Measurements from ENCODE around the gene CMPK1.
"Not testable (repeated sequence)": the region's sequence is repeated elsewhere in the genome, so short reads cannot be mapped to it uniquely, and the experiment has no call there.

Gene CMPK1, protein sequence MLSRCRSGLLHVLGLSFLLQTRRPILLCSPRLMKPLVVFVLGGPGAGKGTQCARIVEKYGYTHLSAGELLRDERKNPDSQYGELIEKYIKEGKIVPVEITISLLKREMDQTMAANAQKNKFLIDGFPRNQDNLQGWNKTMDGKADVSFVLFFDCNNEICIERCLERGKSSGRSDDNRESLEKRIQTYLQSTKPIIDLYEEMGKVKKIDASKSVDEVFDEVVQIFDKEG

DNA sequence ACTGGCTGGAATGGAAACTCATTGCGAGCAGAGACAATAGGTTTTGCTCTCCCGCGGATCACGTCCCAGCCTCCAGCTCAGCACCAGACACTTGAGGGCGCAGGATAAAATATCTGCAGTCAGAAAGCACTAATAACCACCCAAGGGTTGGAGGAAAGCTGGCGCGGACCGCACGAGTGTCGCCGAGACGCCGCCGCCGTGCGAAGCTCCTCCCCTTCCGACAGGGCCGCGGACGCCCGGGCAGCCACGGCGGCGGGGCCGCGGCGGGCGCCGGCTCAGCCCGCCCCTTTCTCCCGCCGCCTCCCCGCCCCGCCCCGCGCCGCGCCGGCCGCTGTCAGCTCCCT, at the start of gene CMPK1:
CMPK1 (plus strand) TSS at position 213 of the 344 bp plus-strand sequence. CDS start 156 bp downstream, outside the sequence.
- Histone ChIP-seq H3K9me3 (ENCODE audit: control insufficient read depth in 1 of 2, low read length in 2 of 2) (no peaks in the 10 kb centered on the region), H3K4me1 (ENCODE audit: control insufficient read depth in 1 of 2, insufficient read depth in 2 of 2, low read length in 2 of 2) (peaks cover 5 to 12% of the 10 kb centered on the region in 2 donors), H3K4me3 (ENCODE audit: low read depth in 1 of 2, low read length in 2 of 2) (peak within 1 kb of the TSS; percentile 79 to 86), H3K36me3 (ENCODE audit: control insufficient read depth in 1 of 2, insufficient read depth in 2 of 2, low read length in 2 of 2) (peaks cover 0 to 4% of the 10 kb centered on the region in 2 donors), H3K27ac (ENCODE audit: low read length) (peak within 1 kb of the TSS; percentile 98), H3K27me3 (ENCODE audit: low read depth, low read length) (no peaks in the 10 kb centered on the region)

DNA sequence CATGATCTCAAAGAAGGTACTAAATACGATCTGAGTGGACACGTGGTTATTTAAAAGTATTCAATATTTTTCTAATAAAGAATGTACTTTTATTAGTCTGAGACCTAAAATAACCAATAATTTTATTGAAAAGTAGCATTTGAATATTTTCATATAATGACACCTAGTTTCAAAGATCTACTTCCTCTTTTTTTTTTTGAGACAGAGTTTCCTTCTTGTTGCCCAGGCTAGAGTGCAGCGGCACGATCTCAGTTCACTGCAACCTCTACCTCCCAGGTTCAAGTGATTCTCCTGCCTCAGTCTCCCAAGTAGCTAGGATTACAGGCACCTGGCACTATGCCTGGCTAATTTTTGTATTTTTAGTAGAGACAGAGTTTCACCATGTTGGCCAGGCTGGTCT, 45.5 kb upstream of the CMPK1 start:
- not testable (repeated sequence) for H3K27ac ChIP-seq (ENCODE audit: low read length); H3K36me3 ChIP-seq (ENCODE audit: control insufficient read depth in 1 of 2, insufficient read depth in 2 of 2, low read length in 2 of 2); H3K9me3 ChIP-seq (ENCODE audit: control insufficient read depth in 1 of 2, low read length in 2 of 2); H3K4me1 ChIP-seq (ENCODE audit: control insufficient read depth in 1 of 2, insufficient read depth in 2 of 2, low read length in 2 of 2); H3K27me3 ChIP-seq (ENCODE audit: low read depth, low read length); H3K4me3 ChIP-seq (ENCODE audit: low read depth in 1 of 2, low read length in 2 of 2)

DNA sequence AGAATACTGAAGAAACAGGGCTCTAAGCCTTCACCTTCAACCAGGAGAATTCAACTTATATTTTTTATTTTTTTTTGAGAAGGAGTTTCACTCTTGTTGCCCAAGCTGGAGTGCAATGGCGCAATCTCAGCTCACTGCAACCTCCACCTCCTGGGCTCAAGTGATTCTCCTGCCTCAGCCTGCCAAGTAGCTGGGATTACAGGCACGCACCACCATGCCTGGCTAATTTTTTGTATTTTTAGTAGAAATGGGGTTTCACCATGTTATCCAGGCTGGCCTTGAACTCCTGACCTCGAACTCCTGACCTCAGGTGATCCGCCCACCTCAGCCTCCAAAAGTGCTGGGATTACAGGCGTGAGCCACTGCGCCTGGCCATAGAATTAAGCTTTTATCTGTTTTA, 38.7 kb upstream of the CMPK1 start:
- H3K27me3 ChIP-seq (ENCODE audit: low read depth, low read length); H3K36me3 ChIP-seq (ENCODE audit: control insufficient read depth in 1 of 2, insufficient read depth in 2 of 2, low read length in 2 of 2); H3K27ac ChIP-seq (ENCODE audit: low read length); H3K4me1 ChIP-seq (ENCODE audit: control insufficient read depth in 1 of 2, insufficient read depth in 2 of 2, low read length in 2 of 2); H3K9me3 ChIP-seq (ENCODE audit: control insufficient read depth in 1 of 2, low read length in 2 of 2); H3K4me3 ChIP-seq (ENCODE audit: low read depth in 1 of 2, low read length in 2 of 2): not testable (repeated sequence)

DNA sequence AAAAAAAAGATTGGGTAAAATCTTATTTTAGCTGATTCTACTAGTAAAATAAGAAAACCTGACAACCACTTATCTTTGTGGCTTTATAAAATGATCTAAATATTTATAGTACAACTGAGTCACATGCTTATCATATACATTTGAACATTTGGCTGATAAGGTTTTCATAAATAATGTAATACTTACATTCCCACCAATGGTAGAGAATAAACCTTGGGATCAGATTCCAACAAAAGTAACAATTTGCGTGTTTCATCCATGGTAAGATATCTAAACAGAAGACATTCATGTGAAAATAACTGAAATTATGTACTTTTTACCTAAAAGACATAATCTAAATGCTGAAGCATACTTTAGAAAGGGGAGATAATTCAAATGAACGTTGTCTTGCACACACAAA, 38.0 kb upstream of the CMPK1 start:
- H3K9me3 ChIP-seq (ENCODE audit: control insufficient read depth in 1 of 2, low read length in 2 of 2): no peaks in the 10 kb centered on the region
- H3K4me3 ChIP-seq (ENCODE audit: low read depth in 1 of 2, low read length in 2 of 2): no peak overlapping the region
- no peaks in the 10 kb centered on the region for H3K4me1 ChIP-seq (ENCODE audit: control insufficient read depth in 1 of 2, insufficient read depth in 2 of 2, low read length in 2 of 2)
- H3K27ac ChIP-seq (ENCODE audit: low read length): no peak overlapping the region
- no peaks in the 10 kb centered on the region for H3K36me3 ChIP-seq (ENCODE audit: control insufficient read depth in 1 of 2, insufficient read depth in 2 of 2, low read length in 2 of 2)
- H3K27me3 ChIP-seq (ENCODE audit: low read depth, low read length): no peaks in the 10 kb centered on the region

DNA sequence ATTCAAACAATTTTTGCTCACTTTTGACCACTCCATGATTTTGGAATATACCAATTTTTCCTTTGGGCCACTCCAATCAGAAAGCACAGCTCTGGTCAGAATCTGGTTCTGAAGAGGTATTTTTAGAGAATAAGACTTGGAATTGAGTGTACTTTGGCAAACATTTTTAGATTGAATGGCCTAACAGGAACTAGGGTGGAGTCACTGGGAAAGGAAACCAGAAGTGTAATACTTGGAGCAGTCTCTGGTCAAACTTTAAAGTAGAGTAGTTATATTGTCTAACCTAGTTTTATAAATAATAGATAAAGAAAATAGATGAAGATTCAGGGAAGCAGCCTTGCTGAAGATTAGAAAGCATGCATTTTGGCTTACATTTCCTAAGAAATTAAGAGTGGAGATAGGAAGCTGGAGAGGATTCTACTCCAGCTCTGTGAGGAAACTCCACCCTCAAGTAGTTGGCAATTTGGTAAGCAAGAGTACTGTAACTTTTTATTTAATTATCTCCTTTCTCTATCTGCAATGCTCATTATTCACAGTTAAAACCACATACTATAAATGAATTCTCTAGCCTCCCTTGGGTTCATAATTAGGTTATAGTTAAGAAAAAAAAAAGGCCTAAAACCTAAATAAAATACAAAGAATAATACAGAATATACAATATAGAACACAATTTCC, 35.4 kb upstream of the CMPK1 start:
- Histone ChIP-seq H3K36me3 (ENCODE audit: control insufficient read depth in 1 of 2, insufficient read depth in 2 of 2, low read length in 2 of 2) (peaks cover 0 to 4% of the 10 kb centered on the region in 2 donors), H3K27ac (ENCODE audit: low read length) (no peak overlapping the region), H3K9me3 (ENCODE audit: control insufficient read depth in 1 of 2, low read length in 2 of 2) (no peaks in the 10 kb centered on the region), H3K4me3 (ENCODE audit: low read depth in 1 of 2, low read length in 2 of 2) (no peak overlapping the region), H3K4me1 (ENCODE audit: control insufficient read depth in 1 of 2, insufficient read depth in 2 of 2, low read length in 2 of 2) (no peaks in the 10 kb centered on the region), H3K27me3 (ENCODE audit: low read depth, low read length) (no peaks in the 10 kb centered on the region)

DNA sequence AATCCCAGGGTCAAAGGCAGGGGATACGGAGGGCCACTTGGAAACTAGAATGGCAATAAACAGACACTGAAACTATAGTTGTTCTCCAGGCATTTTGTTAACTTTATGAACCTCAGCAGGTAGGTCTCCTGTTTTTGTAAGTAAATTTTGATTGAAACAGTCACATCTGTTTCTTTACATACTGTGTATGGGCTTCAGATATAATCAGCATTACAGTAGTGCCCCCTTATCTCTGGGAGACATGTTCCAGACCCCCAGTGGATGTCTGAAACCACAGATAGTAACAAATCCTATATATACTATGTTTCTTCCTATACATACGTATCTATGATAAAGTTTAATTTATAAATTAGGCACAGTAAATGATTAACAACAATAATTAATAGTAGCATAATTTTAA, 31.1 kb upstream of the CMPK1 start:
- no peaks in the 10 kb centered on the region for H3K27me3 ChIP-seq (ENCODE audit: low read depth, low read length)
- H3K27ac ChIP-seq (ENCODE audit: low read length): no peak overlapping the region
- H3K4me1 ChIP-seq (ENCODE audit: control insufficient read depth in 1 of 2, insufficient read depth in 2 of 2, low read length in 2 of 2): no peaks in the 10 kb centered on the region
- no peak overlapping the region for H3K4me3 ChIP-seq (ENCODE audit: low read depth in 1 of 2, low read length in 2 of 2)
- no peaks in the 10 kb centered on the region for H3K9me3 ChIP-seq (ENCODE audit: control insufficient read depth in 1 of 2, low read length in 2 of 2)
- peaks cover 0 to 4% of the 10 kb centered on the region in 2 donors for H3K36me3 ChIP-seq (ENCODE audit: control insufficient read depth in 1 of 2, insufficient read depth in 2 of 2, low read length in 2 of 2)

DNA sequence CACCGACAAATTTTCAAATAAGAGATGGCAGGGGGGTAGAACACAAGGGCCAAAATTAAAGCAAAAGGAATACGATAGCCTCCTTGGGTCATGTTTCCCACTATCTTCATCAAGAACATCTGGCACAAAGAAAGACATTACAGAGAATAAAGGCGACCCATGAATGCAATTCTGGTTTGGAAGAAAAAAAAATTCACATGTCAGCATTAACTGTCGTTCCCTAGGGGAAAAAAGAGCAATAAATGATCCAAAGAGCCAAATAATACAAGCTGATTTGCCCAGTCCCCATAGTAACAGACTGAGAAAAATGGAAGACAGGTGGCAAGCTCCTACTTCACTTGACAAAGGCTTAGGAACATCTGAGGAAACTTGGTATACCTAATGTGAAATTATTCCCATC, 24.2 kb upstream of the CMPK1 start:
- H3K36me3 ChIP-seq (ENCODE audit: control insufficient read depth in 1 of 2, insufficient read depth in 2 of 2, low read length in 2 of 2): no peaks in the 10 kb centered on the region
- peaks cover 0 to 10% of the 10 kb centered on the region in 2 donors for H3K4me1 ChIP-seq (ENCODE audit: control insufficient read depth in 1 of 2, insufficient read depth in 2 of 2, low read length in 2 of 2)
- no peak overlapping the region for H3K4me3 ChIP-seq (ENCODE audit: low read depth in 1 of 2, low read length in 2 of 2)
- H3K27ac ChIP-seq (ENCODE audit: low read length): no peak overlapping the region
- no peaks in the 10 kb centered on the region for H3K9me3 ChIP-seq (ENCODE audit: control insufficient read depth in 1 of 2, low read length in 2 of 2)
- no peaks in the 10 kb centered on the region for H3K27me3 ChIP-seq (ENCODE audit: low read depth, low read length)

DNA sequence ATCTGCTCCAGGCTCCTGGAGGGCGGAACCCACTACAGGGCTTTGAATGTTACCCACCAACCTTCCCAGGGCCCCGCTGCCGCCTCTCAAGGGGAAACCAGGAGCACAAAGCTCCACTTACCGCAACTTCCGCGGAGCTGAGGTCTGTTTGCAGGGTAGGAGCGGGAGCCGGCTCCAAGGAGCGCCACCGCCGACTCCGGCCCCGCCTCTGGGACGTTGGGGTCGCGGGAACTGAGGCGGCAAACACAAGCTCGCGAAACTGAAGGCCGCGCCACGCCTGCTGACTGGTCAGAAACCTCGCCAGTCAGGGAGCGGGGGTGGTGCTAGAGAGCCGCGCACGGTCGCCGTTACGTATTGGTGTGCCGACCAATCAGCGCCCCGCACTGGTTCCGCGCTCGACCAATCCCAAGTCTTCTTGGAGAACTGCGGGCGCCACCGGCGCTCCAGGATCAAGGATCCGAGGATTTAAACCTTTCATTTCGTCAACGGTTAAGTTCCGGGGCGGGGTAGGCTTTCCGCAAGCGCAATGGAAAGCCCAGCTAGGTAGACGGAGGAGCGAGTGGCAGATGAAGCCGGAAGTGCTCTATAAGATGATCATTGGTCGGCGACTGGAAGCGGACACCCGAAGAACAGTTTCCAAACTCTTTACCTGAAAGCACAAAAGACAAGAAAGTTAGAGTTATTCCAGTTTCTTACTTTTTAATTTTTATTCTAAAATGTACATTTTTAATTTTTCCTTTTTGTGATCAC, 19.5 kb upstream of the CMPK1 start, which contains the start of gene STIL:
STIL (minus strand) TSS at position 233 of the 750 bp plus-strand sequence. CDS start 3,828 bp downstream, outside the sequence.
- no peaks in the 10 kb centered on the region for H3K27me3 ChIP-seq (ENCODE audit: low read depth, low read length)
- no peaks in the 10 kb centered on the region for H3K36me3 ChIP-seq (ENCODE audit: control insufficient read depth in 1 of 2, insufficient read depth in 2 of 2, low read length in 2 of 2)
- peak within 1 kb of the TSS; percentile 83 to 90 for H3K4me3 ChIP-seq (ENCODE audit: low read depth in 1 of 2, low read length in 2 of 2)
- peak within 1 kb of the TSS; percentile 81 for H3K27ac ChIP-seq (ENCODE audit: low read length)
- H3K9me3 ChIP-seq (ENCODE audit: control insufficient read depth in 1 of 2, low read length in 2 of 2): no peaks in the 10 kb centered on the region
- H3K4me1 ChIP-seq (ENCODE audit: control insufficient read depth in 1 of 2, insufficient read depth in 2 of 2, low read length in 2 of 2): peaks cover 0 to 10% of the 10 kb centered on the region in 2 donors

DNA sequence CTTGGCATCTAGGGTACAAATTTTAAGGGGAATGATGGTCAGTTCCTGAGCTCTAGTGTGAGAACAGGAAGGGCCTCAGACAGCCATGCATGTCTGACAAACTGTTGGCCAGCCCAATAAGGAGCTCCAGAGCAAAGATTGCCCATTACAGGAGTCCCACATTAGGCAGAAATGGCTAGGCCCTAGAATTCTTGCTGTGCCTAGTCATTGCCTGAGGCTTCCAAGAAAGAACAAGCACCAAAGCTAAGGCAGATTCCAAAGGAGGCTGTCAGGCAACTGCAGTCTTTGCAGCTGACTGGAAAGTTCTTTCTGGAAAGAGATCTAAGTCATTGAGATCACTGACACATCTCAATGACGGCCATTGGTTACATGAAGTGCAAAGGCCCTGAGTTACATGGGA, 15.7 kb upstream of the CMPK1 start:
- H3K4me3 ChIP-seq (ENCODE audit: low read depth in 1 of 2, low read length in 2 of 2): no peak overlapping the region
- H3K27ac ChIP-seq (ENCODE audit: low read length): no peak overlapping the region
- H3K9me3 ChIP-seq (ENCODE audit: control insufficient read depth in 1 of 2, low read length in 2 of 2): no peaks in the 10 kb centered on the region
- no peaks in the 10 kb centered on the region for H3K36me3 ChIP-seq (ENCODE audit: control insufficient read depth in 1 of 2, insufficient read depth in 2 of 2, low read length in 2 of 2)
- H3K27me3 ChIP-seq (ENCODE audit: low read depth, low read length): no peaks in the 10 kb centered on the region
- peaks cover 0 to 10% of the 10 kb centered on the region in 2 donors for H3K4me1 ChIP-seq (ENCODE audit: control insufficient read depth in 1 of 2, insufficient read depth in 2 of 2, low read length in 2 of 2)

DNA sequence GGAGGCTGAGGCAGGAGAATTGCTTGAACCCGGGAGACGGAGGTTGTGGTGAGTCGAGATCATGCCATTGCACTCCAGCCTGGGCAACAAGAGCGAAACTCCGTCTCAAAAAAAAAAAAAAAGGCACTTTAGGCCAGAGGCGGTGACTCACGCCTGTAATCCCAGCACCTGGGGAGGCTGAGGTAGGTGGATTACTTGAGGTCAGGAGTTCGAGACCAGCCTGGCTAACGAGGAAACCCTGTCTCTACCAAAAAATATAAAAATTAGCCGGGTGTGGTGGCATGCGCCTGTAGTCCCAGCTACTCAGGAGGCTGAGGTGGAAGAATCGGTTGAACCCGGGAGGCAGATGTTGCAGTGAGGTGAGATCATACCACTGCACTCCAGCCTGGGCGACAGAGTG, 13.6 kb upstream of the CMPK1 start:
- H3K4me1 ChIP-seq (ENCODE audit: control insufficient read depth in 1 of 2, insufficient read depth in 2 of 2, low read length in 2 of 2); H3K27me3 ChIP-seq (ENCODE audit: low read depth, low read length); H3K4me3 ChIP-seq (ENCODE audit: low read depth in 1 of 2, low read length in 2 of 2); H3K36me3 ChIP-seq (ENCODE audit: control insufficient read depth in 1 of 2, insufficient read depth in 2 of 2, low read length in 2 of 2); H3K27ac ChIP-seq (ENCODE audit: low read length); H3K9me3 ChIP-seq (ENCODE audit: control insufficient read depth in 1 of 2, low read length in 2 of 2): not testable (repeated sequence)

DNA sequence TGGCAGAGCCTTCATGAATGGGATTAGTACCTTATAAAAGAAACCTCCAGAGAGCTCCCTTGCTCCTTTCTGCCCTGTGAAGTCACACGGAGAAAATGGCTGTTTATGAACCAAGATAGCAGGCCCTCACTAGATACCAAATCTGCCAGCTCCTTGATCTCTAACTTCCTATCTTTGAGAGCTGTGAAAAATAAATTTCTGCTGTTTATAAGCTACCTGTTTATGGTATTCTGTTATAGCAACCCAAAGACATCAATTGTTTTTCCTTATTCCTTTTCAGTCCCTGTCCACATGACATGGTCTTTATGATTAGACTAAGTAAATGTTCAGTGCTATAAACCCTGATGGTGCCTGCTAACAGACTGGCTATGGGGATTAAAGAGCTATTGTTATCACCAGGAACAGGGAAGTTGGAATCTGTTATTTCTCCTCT, 10.0 kb upstream of the CMPK1 start:
- Histone ChIP-seq H3K9me3 (ENCODE audit: control insufficient read depth in 1 of 2, low read length in 2 of 2) (no peaks in the 10 kb centered on the region), H3K4me1 (ENCODE audit: control insufficient read depth in 1 of 2, insufficient read depth in 2 of 2, low read length in 2 of 2) (no peaks in the 10 kb centered on the region), H3K36me3 (ENCODE audit: control insufficient read depth in 1 of 2, insufficient read depth in 2 of 2, low read length in 2 of 2) (no peaks in the 10 kb centered on the region), H3K27ac (ENCODE audit: low read length) (peak overlapping the region; percentile 56), H3K27me3 (ENCODE audit: low read depth, low read length) (no peaks in the 10 kb centered on the region), H3K4me3 (ENCODE audit: low read depth in 1 of 2, low read length in 2 of 2) (no peak overlapping the region)

All from muscle layer of duodenum (tissue), 2 donors.